ENCODE data around the gene ODF4.

DNA sequence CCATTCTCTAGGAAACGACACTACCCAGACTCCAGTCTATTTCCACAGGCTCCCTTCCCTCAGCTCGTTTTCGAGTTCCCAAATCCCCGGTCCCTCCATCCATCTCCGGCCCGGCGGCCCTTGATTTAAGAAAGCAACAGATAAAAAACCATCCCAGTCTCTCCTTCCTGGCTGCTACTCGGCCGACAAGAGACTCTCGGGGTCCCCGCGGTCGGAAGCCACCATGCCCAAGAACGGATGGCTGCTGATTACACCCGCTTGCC lies 43.2 kb downstream of the ODF4 start:
- TF ChIP-seq, protein P1, sequence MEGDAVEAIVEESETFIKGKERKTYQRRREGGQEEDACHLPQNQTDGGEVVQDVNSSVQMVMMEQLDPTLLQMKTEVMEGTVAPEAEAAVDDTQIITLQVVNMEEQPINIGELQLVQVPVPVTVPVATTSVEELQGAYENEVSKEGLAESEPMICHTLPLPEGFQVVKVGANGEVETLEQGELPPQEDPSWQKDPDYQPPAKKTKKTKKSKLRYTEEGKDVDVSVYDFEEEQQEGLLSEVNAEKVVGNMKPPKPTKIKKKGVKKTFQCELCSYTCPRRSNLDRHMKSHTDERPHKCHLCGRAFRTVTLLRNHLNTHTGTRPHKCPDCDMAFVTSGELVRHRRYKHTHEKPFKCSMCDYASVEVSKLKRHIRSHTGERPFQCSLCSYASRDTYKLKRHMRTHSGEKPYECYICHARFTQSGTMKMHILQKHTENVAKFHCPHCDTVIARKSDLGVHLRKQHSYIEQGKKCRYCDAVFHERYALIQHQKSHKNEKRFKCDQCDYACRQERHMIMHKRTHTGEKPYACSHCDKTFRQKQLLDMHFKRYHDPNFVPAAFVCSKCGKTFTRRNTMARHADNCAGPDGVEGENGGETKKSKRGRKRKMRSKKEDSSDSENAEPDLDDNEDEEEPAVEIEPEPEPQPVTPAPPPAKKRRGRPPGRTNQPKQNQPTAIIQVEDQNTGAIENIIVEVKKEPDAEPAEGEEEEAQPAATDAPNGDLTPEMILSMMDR (IDR thresholded peaks at IDR 0.05) = no peak
- no peak for TF ChIP-seq ZFX (IDR thresholded peaks at IDR 0.05; ENCODE audit: borderline replicate concordance)

All from 22Rv1 (cell line).